ENCODE data around the gene WNT6.

Gene WNT6

DNA sequence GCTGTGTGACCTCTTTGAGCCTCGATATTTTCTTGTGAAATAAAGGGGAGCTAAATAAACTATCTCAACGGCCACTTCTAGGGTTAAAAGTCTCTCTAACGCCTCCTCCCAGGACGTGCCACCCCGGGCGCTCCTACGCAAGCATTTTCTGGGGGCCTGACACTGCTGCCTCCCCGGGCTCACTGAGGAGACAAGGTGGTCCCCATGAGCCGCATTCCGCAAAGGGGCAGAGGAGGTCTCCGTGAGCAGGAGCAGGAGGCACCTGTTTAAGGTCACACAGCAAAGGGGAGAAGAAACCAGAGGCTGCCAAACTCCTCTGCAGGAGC, 20.1 kb downstream of the WNT6 start:
- DNase-seq, result no peak

DNA sequence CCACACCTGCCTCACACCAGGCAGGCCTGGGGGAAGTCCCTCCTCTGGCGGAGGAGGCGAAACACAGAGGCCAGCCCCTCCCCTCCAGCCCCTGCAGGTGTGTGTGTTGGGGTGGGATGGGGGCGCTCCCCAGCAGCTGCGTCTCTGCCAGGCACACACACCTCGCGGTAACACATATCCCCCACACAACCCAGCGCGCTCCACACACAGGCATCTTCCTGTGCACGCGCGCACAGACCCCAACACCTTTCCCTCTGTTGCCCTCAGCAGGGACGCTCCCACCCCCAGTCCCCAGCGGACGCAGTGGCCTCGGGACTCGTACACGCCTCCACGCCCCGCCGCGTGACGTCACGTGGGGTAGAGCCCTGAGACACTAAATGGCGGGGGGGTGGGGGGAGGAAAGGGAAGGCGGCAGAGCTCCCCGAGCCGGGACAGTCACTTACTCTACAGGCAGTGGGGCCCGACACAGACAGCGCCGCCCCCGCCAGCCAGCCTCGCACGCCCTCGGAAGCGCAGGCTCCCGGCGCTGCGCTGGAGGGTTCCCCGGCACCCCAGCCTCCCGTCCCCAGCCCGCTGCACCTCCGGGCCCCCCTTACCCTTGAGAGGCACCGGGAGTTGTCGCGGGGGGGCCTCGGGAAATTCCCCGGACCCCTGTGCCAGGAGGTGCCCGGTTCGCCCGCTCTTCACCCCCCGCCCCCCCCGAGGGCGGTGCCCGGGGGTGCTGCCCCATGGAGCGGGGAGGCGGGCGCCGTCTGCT, 20.7 kb downstream of the WNT6 start, which contains the start of gene WNT10A:
Gene WNT10A, plus strand, starts transcription at position 751 of the 757 bp plus-strand sequence. CDS start 144 bp downstream, outside the sequence.
- DNase-seq, result no peak

DNA sequence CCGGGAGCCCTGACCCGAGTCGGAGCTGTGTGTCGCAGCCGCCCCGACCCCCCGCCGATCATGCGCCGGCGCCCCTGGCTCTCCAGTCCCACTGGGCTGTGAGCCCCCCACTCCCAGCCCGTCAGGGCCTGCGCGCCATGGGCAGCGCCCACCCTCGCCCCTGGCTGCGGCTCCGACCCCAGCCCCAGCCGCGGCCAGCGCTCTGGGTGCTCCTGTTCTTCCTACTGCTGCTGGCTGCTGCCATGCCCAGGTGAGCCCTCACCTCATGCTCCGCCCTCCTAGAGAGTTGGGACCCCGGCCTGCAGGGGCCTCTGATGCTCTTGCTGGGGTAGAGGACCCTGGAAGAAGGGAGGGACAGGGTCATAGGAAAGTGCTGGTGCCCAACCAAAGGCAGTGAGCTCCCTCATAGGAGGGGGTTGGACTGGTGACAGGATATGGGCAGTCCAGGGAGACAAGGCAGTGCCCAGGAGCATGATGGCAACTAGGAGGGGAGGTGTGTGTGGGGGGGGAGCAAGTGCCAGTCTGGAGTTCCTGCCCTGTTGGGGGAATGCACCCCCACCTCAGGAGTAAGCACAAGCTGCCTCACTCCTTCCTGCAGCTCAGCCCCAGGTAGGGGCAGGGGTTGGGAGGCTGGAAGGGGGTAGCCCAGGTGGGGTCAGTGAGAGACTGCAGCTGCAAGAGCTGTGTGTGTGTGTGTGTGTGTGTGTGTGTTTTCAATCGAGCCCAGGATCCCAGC, 21.4 kb downstream of the WNT6 start:
- DNase-seq, result no peak

DNA sequence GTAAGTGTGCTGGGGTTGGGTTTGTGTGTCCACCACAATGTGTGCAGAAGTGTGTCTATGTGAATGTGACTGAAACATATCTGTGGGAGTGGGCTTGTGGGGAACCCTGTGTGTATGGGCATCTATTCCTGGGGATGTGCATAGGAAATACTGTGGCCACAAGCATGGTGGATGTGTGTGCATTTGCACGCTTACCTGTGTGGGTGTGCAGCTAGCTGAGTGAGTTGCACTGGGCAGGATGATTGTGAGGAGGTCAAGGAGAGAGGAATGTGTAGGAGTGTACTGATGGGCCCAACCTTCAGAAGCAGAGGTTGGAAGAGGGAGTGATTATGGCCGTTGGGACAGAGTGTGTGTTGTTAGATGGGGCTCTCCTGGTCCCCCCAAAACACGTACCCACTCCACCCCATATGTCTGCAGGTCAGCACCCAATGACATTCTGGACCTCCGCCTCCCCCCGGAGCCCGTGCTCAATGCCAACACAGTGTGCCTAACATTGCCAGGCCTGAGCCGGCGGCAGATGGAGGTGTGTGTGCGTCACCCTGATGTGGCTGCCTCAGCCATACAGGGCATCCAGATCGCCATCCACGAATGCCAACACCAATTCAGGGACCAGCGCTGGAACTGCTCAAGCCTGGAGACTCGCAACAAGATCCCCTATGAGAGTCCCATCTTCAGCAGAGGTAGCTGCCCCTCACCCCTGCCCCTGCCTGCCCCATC, 22.3 kb downstream of the WNT6 start:
- peak; percentile 64 for DNase-seq

DNA sequence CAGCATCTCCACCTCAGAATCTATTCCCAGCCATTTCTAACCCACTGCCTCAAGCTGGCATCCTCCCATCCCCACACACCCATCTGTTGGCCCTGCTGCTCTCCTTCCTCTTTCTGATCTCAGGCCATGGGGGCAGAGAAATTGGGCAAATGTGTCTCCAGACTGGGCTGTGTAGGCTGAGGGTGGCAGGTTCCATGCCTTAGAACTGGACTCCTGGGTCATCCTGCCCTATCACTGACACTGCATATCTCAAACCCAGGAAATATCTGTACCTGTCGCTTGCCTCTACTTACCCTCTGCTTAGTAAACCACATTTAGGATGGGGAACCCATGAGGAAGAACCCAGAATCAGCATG, 22.8 kb downstream of the WNT6 start:
- DNase-seq, result peak; percentile 64

DNA sequence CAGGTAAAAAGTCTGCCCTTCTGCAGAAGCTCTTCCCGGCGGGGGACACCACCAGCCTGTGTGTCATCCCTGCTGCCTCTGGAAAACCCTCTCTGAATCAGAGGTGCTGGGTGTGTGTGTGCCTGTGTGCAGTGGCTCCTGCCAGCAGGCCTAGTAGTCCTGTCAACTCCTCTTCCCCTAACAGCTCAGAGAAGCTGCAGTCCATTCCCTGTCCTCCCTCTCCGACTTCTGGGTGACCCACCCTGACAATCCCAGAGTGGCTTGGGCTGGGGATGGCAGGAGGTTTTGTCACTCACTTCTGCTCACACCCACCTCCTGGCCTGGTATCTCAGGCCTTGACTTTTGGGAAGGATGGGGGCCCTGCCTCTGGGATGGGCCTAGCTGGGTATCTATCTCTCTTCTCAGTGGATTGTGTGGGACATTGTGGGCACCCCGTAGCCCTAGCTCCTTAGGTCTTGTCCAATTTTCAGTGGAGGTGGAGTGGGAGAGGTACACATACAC, 23.3 kb downstream of the WNT6 start:
- DNase-seq, result no peak

DNA sequence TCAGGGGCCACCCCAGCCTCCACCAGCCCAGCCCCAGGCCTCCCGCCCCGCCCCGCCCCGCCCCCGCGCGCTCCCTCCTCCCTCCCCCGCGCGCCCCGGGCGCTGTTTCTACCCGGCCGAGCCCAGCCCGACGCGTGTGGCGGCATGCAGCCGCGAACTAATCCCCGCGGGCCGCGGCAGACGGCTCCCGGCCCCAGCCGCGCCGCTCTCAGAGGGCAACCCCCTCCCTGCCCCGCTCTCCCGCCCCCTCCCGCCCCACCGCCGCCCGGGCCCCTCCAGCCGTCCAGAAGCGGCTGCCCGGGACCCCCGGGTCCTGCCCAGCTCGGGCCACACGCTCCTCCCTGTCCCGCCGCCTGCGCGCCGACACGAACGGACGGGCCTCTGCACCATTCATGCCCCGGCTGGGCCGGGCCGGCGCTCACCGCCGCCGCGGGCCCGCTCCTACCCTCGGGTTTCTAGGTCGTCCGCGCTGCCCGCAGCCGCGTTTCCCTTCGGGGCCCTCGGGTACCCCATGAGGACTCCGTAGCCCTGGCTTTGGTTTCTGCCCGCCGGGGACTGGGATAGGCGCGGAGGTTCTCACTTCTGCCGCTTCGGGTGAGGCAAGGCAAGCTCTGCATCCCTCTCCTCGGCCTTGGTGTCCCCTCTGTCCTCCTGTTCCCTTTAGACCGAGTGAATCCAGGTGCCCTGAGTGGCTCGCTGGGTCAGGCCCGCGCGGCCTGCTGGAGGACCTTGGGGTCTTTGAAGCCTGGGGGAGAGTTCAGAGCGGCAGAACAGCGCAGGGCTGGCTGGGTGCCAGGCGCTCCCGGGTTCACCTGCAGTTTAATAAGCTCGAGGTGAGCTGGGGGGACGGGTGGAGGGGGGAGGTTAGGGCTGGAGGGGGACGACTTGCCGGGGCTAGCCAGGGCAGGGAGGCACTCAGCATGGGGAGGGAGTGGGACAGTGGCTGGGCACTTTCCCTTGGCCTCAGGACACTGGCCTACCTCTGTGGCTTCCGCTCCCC, 24.2 kb downstream of the WNT6 start:
- DNase-seq, result no peak

DNA sequence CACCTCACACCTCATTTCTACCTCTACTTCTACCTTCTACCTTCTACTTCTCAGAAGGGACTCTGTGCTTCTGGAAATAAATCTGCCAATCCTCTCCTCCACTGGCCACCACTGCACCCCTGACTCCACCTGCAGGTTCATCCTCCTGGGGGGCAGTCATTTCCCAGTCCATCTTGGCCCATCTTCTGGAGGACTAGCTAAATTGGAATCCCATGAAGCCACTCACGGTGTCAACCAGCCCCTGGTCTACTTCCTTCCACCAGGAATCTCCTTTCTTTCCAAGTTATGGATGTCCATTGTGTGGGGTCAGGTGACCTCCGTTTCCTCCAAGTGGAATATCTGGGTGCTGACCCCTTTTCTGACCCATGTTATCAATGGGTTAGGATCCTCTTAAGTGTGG, 24.9 kb downstream of the WNT6 start:
- DNase-seq, result no peak

DNA sequence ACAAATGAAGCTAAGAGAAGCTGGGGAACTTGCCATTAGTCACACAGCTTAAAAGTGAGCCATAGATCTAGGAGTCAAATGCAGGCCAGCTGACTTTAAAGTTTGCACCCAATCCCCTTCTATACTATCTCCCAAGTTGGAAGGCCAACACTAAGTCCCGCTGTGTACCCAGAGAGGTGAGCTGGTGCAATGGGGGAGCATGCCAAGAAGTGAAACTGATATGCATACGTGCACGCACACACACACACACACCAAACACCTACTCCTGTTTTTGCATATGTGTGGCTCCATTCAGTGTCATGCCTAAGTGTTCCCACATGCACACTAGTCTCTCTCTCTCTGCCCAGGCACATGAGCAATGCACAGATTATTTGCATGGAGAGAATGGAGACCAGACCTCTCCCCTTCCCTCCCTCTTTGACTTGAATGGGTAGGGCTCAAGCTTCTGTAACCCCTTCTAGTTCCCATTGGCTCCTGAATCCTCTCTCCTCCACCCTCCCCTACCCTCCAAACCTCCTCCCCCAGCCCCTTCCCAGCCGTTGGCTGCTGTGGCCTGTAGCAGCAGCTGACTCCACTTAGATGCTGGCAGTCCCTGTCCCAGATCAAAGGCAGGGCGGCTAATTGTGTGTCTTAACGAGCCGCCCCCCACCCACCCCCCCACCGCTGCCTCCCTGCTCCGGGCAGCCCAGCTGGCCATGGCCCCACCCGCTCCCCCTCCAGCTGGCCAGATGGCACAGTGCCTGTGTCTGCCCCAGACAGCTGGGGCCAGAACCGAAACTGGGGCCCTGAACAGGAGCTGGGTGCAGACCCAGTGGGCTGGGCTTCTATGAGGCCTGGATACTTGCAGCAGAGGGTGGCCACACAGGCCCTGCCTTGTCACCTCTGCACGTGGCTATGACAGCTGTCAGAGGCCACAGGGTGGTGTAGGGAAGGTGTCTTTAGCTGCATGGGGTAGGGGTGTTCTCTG, 26.7 kb downstream of the WNT6 start:
- DNase-seq, result peak; percentile 88

DNA sequence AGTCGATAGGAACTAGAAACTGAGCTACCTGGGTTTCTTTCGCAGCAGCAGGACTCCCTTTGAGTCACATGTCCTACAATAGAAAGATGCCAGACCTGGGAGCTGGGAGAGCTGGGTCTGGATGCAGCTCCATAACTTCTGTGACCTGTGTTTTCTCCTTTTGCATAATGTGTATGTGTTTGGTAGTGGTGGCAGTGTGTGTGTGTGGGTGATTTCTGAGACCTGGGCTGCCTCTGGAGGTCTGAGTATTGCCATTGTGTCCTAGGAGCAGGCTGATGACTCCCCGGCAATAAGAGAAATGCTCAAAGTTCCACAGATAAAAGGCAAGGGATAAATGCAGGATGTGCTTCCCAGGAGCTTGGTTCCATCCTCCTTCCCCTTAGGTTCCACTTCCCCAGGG, 27.5 kb downstream of the WNT6 start:
- no peak for DNase-seq

DNA sequence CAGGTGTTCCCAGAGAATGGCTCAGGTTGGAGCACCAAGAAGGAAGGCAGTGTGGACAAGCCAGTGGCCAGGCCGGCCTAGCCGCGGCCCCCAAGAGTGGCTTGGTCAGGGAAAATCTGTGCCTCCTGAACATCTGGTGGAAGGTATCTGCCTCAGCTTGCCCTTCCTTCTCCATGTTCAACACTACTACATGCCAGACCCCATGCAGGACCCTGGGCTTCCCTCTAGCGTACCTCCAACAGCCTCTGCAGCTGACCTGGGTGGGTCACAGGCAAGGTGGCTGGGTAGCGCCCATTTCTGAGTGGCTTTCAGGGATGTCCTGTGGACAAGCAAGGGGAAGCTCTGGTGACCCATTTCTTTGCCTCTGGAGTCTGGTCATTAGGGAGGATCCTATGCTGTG, 28.7 kb downstream of the WNT6 start:
- DNase-seq, result no peak

DNA sequence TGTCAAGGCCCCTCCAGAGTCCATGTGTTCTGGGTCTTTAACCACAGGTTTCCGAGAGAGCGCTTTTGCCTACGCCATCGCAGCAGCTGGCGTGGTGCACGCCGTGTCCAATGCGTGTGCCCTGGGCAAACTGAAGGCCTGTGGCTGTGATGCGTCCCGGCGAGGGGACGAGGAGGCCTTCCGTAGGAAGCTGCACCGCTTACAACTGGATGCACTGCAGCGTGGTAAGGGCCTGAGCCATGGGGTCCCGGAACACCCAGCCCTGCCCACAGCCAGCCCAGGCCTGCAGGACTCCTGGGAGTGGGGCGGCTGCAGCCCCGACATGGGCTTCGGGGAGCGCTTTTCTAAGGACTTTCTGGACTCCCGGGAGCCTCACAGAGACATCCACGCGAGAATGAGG, 30.3 kb downstream of the WNT6 start:
- no peak for DNase-seq

DNA sequence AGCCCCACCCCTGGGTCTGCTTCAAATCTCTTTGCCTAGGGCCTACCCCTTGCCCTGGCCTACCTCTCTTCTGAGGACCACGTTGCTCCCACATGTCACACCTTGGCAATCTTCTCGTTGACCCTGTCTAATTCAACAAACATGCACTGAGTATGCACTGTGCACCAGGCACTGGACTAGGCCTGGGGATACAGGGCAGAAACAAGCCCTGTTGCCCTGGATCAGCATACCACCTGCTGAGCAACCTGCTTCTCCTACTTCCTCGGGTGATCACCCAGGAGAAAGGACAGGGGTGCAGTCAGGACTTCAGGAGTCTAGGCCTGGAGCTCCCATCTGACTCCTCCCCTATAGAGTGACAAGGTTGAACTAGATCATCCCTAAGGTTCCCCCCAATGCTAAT, 30.8 kb downstream of the WNT6 start:
- DNase-seq, result no peak

DNA sequence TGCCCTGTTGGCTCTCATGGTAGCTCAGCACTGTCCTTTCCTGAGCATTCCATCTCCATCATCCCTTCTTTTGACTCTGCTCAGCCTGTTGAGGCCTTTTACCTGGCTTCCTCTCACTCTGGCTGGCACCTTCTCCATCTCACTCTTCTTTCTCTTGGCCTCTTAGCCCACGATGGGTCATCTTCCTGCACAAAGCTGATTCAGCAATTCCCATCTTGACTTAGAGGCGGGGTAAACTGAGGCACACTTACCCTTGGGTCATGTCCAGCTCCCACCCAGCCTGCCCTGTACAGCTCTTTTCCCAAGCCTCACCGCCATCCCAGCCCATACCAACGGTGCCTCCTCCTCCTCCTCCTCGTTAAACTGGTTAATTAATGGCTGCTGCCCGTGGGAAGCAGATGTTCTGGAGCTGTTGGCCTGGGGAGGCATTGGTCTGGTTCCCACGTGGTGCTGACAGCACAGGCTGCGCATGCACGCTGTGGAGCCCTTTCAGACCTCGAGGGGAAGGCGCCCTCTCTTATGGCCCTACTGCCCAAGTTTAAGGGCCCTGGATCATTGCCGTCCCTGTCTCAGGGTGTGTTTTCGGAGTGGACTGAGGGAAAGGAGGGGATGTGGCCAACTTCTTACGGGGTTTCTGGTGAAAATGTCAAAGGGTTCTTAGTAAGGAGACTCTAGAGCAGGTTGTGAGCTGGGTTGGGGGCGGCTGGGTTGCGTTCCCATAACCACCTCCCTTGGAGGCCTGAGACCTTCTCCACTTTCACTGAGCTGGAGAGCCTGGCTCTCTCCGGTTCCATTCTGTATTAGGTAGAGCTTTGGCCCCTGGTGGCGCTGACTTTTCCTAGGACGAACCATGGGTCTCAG, 31.9 kb downstream of the WNT6 start:
- no peak for DNase-seq

DNA sequence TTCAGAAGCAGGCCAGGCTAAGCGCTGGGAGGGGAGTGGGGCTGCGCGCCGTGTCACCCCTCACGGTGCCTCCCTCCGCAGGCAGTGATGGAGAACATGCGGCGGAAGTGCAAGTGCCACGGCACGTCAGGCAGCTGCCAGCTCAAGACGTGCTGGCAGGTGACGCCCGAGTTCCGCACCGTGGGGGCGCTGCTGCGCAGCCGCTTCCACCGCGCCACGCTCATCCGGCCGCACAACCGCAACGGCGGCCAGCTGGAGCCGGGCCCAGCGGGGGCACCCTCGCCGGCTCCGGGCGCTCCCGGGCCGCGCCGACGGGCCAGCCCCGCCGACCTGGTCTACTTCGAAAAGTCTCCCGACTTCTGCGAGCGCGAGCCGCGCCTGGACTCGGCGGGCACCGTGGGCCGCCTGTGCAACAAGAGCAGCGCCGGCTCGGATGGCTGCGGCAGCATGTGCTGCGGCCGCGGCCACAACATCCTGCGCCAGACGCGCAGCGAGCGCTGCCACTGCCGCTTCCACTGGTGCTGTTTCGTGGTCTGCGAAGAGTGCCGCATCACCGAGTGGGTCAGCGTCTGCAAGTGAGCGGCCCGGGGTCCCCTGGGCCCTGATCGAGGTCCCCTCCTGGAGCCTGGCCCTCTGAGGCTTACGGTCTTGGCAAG, 33.2 kb downstream of the WNT6 start:
- peak; percentile 24 for DNase-seq

DNA sequence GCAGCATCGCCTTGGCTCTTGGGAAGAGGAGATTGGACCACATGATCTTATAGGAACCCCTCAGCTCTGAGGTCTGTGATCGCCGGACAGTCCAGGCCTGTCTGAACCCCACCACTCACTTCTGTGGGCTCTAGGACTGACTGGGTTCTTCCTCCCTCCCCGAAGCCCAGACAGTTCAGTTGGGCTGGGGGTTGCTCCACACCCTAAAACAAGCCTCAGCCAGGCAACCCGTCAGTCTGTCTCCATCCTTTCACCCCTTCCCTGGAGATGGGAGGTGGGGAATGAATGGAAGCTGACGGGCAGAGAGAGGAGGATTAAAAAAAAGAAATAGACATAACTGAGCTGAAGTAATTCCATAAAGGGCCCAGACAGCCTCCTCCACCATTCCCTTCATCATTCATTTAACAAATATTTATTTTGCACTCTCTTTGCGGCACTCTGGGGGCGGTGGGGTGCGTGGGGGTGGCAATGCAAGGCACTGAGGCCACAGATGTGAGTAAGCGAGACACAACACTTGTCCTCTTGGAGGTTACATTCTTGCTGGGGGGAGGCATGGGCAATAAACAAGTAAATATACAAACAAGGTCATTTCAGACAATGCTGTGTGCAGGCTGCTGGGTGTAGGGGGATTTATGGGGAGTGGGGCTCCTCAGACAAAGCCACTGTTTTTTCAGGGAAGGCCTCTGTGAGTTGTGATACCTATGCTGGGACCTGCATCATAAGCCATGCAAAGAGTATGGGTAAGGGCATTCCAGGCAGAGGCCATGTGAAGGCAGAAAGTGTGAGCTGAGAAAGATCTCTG, 33.9 kb downstream of the WNT6 start:
- no peak for DNase-seq

DNA sequence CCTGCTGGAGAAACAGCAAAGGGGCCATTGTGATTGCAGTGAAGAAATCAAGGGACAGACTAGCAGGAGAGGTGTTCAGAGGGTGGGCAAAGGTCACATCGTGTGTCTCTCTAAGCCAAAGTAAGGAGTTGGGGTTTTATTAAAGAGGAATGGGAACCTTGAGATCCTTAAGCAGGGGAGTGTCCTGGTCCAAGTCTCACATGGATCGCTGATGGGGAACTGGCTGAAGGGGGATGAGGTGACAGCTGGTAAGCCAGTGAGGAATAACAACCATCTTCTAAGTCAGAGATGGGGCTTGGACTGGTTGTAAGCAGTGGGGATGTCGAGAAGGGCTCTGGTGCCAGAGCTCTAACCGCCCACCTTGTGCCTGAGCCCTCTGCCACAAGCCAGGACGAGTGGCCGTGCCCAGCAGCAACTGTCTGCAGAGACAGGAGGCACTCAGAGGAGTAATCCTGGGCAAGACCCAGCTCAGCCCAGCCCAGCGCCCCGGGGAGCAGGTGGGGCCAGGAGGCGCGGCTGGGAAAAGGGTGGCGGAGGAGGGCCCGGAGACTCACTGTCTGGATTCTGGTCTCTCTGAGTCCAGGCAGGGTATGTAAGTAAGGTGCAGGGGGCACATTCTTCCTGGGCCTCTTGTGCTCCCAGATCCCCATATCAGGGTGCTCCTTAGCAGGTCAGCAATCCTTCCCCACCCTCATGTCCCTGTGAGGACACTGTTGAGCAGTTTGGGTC, 34.7 kb downstream of the WNT6 start:
- DNase-seq, result no peak

DNA sequence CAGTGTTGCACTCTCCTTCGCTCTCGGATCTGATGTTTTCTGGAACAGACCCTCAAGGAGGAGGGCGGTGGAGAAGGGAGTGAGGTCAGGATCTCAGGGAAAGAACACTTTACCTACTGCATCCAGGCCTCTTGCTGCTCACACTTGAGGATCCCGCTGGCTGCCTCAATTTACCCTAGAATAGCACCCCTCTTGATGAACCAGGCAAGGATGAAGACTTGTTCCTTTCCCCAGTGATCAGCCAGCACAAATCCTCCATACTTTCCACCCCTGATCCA, 35.2 kb downstream of the WNT6 start:
- DNase-seq, result no peak
